ENCODE data around the gene CCSAP. TPM values are rescaled to one million over a fixed set of nuclear protein-coding genes. Genes with fewer than 3 reads are reported as not detected.

CCSAP gene
- total and polyA plus RNA-seq, 2 of the 13 experiments (the other 11 are each of a cell fraction or from before 2014, with no cell fraction given) = 3.7 to 9.0 TPM

GRCh38 chr1:229298887-229299503, 43.9 kb downstream of the CCSAP start (continued):
- TF ChIP-seq ZNF503 (CRISPR knock-in tag; IDR thresholded peaks at IDR 0.05) (0 out of 2 replicates have a peak, but pooled peaks have one; percentile 40), ZNF331 (CRISPR knock-in tag; IDR thresholded peaks at IDR 0.05) (peak; percentile 85), ATF2 (CRISPR knock-in tag; IDR thresholded peaks at IDR 0.05) (0 out of 2 replicates have a peak, but pooled peaks have one; percentile 45), MIXL1 (CRISPR knock-in tag; IDR thresholded peaks at IDR 0.05) (peak; percentile 88; the same call in 1 of the 2 replicates), ZNF790 (CRISPR knock-in tag; IDR thresholded peaks at IDR 0.05; ENCODE audit: borderline replicate concordance) (no peak), ZNF121 (CRISPR knock-in tag; IDR thresholded peaks at IDR 0.05) (no peak), PAWR (CRISPR knock-in tag; IDR thresholded peaks at IDR 0.05; ENCODE audit: borderline replicate concordance) (no peak), TFAP4 (IDR thresholded peaks at IDR 0.05; ENCODE audit: borderline replicate concordance, low read depth) (peak; percentile 95), ZFP36L2 (CRISPR knock-in tag; IDR thresholded peaks at IDR 0.05) (no peak), TRAFD1 (CRISPR knock-in tag; IDR thresholded peaks at IDR 0.05; ENCODE audit: borderline replicate concordance) (no peak), PLSCR1 (CRISPR knock-in tag; IDR thresholded peaks at IDR 0.05; ENCODE audit: borderline replicate concordance) (no peak), SAP130 (CRISPR knock-in tag; IDR thresholded peaks at IDR 0.05; ENCODE audit: low read depth) (peak; percentile 89), SIX4 (CRISPR knock-in tag; IDR thresholded peaks at IDR 0.05) (no peak), MXI1 (IDR thresholded peaks at IDR 0.05; ENCODE audit: borderline replicate concordance, low read depth, low read length) (peak; percentile 54; the same call in 1 of the 3 replicates), ZNF792 (CRISPR knock-in tag; IDR thresholded peaks at IDR 0.05) (peak; percentile 57; the same call in 1 of the 2 replicates), TGIF2 (CRISPR knock-in tag; IDR thresholded peaks at IDR 0.05) (peak; percentile 78), ZNF678 (CRISPR knock-in tag; IDR thresholded peaks at IDR 0.05) (no peak), ZSCAN9 (CRISPR knock-in tag; IDR thresholded peaks at IDR 0.05; ENCODE audit: borderline replicate concordance) (peak; percentile 20; the same call in 1 of the 2 replicates), RCOR2 (CRISPR knock-in tag; IDR thresholded peaks at IDR 0.05) (peak; percentile 97), MAF1 (CRISPR knock-in tag; IDR thresholded peaks at IDR 0.05; ENCODE audit: borderline replicate concordance) (no peak), ARNT2 (CRISPR knock-in tag; IDR thresholded peaks at IDR 0.05; ENCODE audit: low read depth) (0 out of 2 replicates have a peak, but pooled peaks have one; percentile 25), MLX (CRISPR knock-in tag; IDR thresholded peaks at IDR 0.05) (peak; percentile 80)
